ENCODE data around the gene BTF3.

DNA sequence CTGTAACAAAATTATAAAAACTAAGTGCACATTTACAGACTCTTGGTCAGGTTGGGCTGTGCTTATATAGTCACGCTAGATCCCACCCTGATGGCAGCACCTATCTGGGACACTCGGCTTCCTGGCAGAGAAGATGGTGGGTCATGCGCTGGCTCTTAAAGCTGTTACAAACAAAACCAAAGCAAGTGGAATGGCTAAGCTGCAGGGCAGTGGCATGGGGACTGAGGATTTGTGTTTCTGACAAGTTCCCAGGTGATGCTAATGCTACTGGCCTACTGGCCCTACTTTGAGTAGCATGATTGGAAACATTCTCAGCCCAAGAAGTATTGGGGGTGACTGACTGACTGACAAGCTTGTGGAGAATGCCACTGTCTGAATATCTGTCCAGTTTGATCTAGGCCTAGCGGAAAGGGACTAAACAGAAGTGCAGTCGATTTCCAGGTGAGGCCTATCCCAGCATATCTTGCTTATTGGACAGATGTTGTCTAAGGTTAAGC is 8.3 kb downstream of the BTF3 start:
- no peak for TF ChIP-seq EP300 (conservative IDR thresholded peaks at IDR 0.05; ENCODE audit: poor library complexity, severe bottlenecking)
- TF ChIP-seq POLR2AphosphoS5 (IDR thresholded peaks at IDR 0.05): no peak
- TF ChIP-seq CTCF (IDR thresholded peaks at IDR 0.05; ENCODE audit: poor library complexity, severe bottlenecking): no peak
- no peak for TF ChIP-seq RAD21 (conservative IDR thresholded peaks at IDR 0.05)
